IMR-90 (cell line): ENCODE results near the gene DCUN1D3. TPM values are rescaled to one million over a fixed set of nuclear protein-coding genes. Genes with fewer than 3 reads are reported as not detected.
"Not testable (repeated sequence)": the region's sequence is repeated elsewhere in the genome, so short reads cannot be mapped to it uniquely, and the experiment has no call there.

Source experiments
- ATAC-seq: fragments of 200-7000 bp; cut with Tn5 transposase; 2 replicates; pipeline ENCODE4 v1.9.1; 2020; ENCODE audit warnings: low read depth, mild to moderate bottlenecking, moderate library complexity
- BruUV-seq: library from RNA; stranded (reverse); fragments of 400-500 nt; replicated peaks from 2 replicates; lab custom pipeline; 2021; lab: Mats Ljungman, UMichigan
- CTCF ChIA-PET: fragments of 300-600 bp; formaldehyde crosslinking; extraction: SDS; loops from one replicate; lab custom pipeline; 2021; ENCODE audit warnings: antibody characterized with exemption; lab: Yijun Ruan, JAX
- POLR2A ChIA-PET: fragments of 300-600 bp; sonication (Branson Sonifier 250); formaldehyde crosslinking; loops from one replicate; lab custom pipeline; 2022; ENCODE audit warnings: antibody characterized with exemption; ENCODE audit not compliant: unreplicated experiment; lab: Charles Lee
- DNase-seq: peaks from one replicate; pipeline ENCODE4 v3.0.0; 2013
- H2AFZ ChIP-seq: replicated peaks from 2 replicates; pipeline ENCODE3; 2013; ENCODE audit warnings: low read length, mild to moderate bottlenecking; ENCODE audit not compliant: poor library complexity
- H2AK5ac ChIP-seq: 2 replicates; pipeline ENCODE4 v1.6.1; 2013; ENCODE audit warnings: low read depth, low read length, inconsistent platforms
- H2AK9ac ChIP-seq: replicated peaks from 2 replicates; pipeline ENCODE3; 2013; ENCODE audit warnings: mild to moderate bottlenecking, low read depth, low read length, moderate library complexity; ENCODE audit not compliant: poor library complexity
- H2BK120ac ChIP-seq: 2 replicates; pipeline ENCODE4 v1.6.1; 2013; ENCODE audit warnings: low read depth, low read length, inconsistent platforms
- H2BK15ac ChIP-seq: 3 replicates; pipeline ENCODE4 v1.6.1; 2013; ENCODE audit warnings: low read depth, low read length, inconsistent platforms
- H2BK20ac ChIP-seq: 2 replicates; pipeline ENCODE4 v1.6.1; 2013; ENCODE audit warnings: low read depth, mild to moderate bottlenecking, inconsistent platforms, low read length, moderate library complexity
- H2BK5ac ChIP-seq: 2 replicates; pipeline ENCODE4 v1.6.1; 2013; ENCODE audit warnings: mild to moderate bottlenecking, low read depth, low read length, inconsistent platforms; ENCODE audit not compliant: poor library complexity, severe bottlenecking
- H3K14ac ChIP-seq: replicated peaks from 2 replicates; pipeline ENCODE4 v1.6.1; 2013; ENCODE audit warnings: low read depth, low read length, inconsistent platforms
- H3K18ac ChIP-seq: 2 replicates; pipeline ENCODE4 v1.6.1; 2013; ENCODE audit warnings: low read depth, low read length, control low read depth
- H3K23ac ChIP-seq: 2 replicates; pipeline ENCODE4 v1.6.1; 2013; ENCODE audit warnings: low read depth, low read length, inconsistent platforms
- H3K27ac ChIP-seq: 2 replicates; pipeline ENCODE4 v1.5.1; 2013; ENCODE audit warnings: mild to moderate bottlenecking, control low read depth, low read length; ENCODE audit not compliant: insufficient read depth
- H3K27me3 ChIP-seq: 2 replicates; pipeline ENCODE4 v1.6.1; 2013; ENCODE audit warnings: low read length; ENCODE audit not compliant: control insufficient read depth, insufficient read depth
- H3K36me3 ChIP-seq: 2 replicates; pipeline ENCODE4 v1.6.1; 2013; ENCODE audit warnings: low read length, mixed read lengths; ENCODE audit not compliant: control insufficient read depth, insufficient read depth
- H3K4ac ChIP-seq: 2 replicates; pipeline ENCODE4 v1.6.1; 2013; ENCODE audit warnings: low read depth, low read length, inconsistent platforms
- H3K4me1 ChIP-seq: 2 replicates; pipeline ENCODE4 v1.6.1; 2013; ENCODE audit warnings: low read length, mixed read lengths; ENCODE audit not compliant: control insufficient read depth, insufficient read depth
- H3K4me2 ChIP-seq: 2 replicates; pipeline ENCODE4 v1.6.1; 2013; ENCODE audit warnings: low read depth, mild to moderate bottlenecking, control low read depth, low read length, moderate library complexity
- H3K4me3 ChIP-seq: 2 replicates; pipeline ENCODE4 v1.5.1; 2013; ENCODE audit warnings: low read depth, mild to moderate bottlenecking, control low read depth, low read length, moderate library complexity; ENCODE audit not compliant: insufficient read depth
- H3K56ac ChIP-seq: 2 replicates; pipeline ENCODE4 v1.6.1; 2013; ENCODE audit warnings: low read length, inconsistent platforms; ENCODE audit not compliant: insufficient read depth; ENCODE audit errors: extremely low read depth
- H3K79me1 ChIP-seq, 2 experiments: 2 replicates each; pipeline ENCODE4 v1.6.1; 2013; ENCODE audit warnings: low read length in 2 of 2, inconsistent platforms in 1 of 2, low read depth in 1 of 2
- H3K9ac ChIP-seq: 2 replicates; pipeline ENCODE4 v1.6.1; 2013; ENCODE audit warnings: low read depth, low read length, control low read depth
- H3K9me1 ChIP-seq: 2 replicates; pipeline ENCODE4 v1.6.1; 2013; ENCODE audit warnings: low read length, inconsistent platforms; ENCODE audit not compliant: insufficient read depth
- H3K9me3 ChIP-seq: 2 replicates; pipeline ENCODE4 v1.6.1; 2013; ENCODE audit warnings: low read length; ENCODE audit not compliant: control insufficient read depth, insufficient read depth
- H4K20me1 ChIP-seq: 2 replicates; pipeline ENCODE4 v1.6.1; 2013; ENCODE audit warnings: low read length, inconsistent platforms; ENCODE audit not compliant: insufficient read depth
- H4K5ac ChIP-seq: 2 replicates; pipeline ENCODE4 v1.6.1; 2013; ENCODE audit warnings: mild to moderate bottlenecking, low read depth, low read length, control low read depth
- H4K8ac ChIP-seq, 2 experiments: 2 replicates each; pipeline ENCODE4 v1.6.1; 2013; ENCODE audit warnings: low read depth in 2 of 2, low read length in 2 of 2, control low read depth in 1 of 2, inconsistent platforms in 1 of 2
- H4K91ac ChIP-seq: 2 replicates; pipeline ENCODE4 v1.6.1; 2013; ENCODE audit warnings: low read depth, low read length, inconsistent platforms; ENCODE audit not compliant: insufficient read depth
- WGBS, 2 experiments: methylation state at CpG; one replicate each; pipeline versions ENCODE4 v1.1.5 to v1.1.7; 2013; ENCODE audit warnings: missing lambda C conversion rate in 2 of 2; ENCODE audit not compliant: insufficient read length in 1 of 2; ENCODE audit errors: extremely low coverage in 2 of 2; 5-methylcytosine and 5-hydroxymethylcytosine counted together
- dilution Hi-C: fragments of 300-500 bp; cut with HindIII; formaldehyde crosslinking; loops from one replicate; pipeline ENCODE4 v1.14.3; 2018; ENCODE audit warnings: low sequenced_read_pairs; ENCODE audit not compliant: unreplicated experiment
- in situ Hi-C: fragments of 300-500 bp; cut with MboI; formaldehyde crosslinking; loops from 3 replicates; pipeline ENCODE4 v1.14.3; 2019; ENCODE audit warnings: low sequenced_read_pairs, inconsistent platforms, mixed read lengths
- intact Hi-C: fragments of 100-400 bp; cut with micrococcal nuclease; formaldehyde crosslinking; loops from 2 replicates; pipeline ENCODE4 v1.10.0; 2022
- polyA plus RNA-seq, 3 experiments: library from polyadenylated mRNA; depleted of rRNA; stranded (reverse); fragments of >200 nt; gene quantifications; 2 replicates each; pipeline ENCODE4 v1.2.3, GENCODE V29; 2012; ENCODE audit warnings: low replicate concordance in 1 of 3
- total RNA-seq: library from RNA; depleted of rRNA; stranded (reverse); fragments of >200 nt; gene quantifications from 2 replicates; pipeline ENCODE4 v1.2.3, GENCODE V29; 2012

DCUN1D3 gene
- total and polyA plus RNA-seq, 2 of the 4 experiments (the other 2 are of a cell fraction) = 8.1 to 42.3 TPM

GRCh38 chr16:20929676-20930364 lies 29.7 kb upstream of the DCUN1D3 start:
- POLR2A ChIA-PET = not testable (repeated sequence)

More at GRCh38 chr16:20929676-20930364, 29.7 kb upstream of the DCUN1D3 start:
- H2AK5ac ChIP-seq, H3K18ac ChIP-seq, H2BK120ac ChIP-seq, H3K9me3 ChIP-seq, dilution Hi-C loops, H3K27ac ChIP-seq, H2BK20ac ChIP-seq, H3K4me3 ChIP-seq, H3K4me1 ChIP-seq, H4K20me1 ChIP-seq, H3K36me3 ChIP-seq, H3K9ac ChIP-seq, H2BK15ac ChIP-seq, H3K14ac ChIP-seq, H3K56ac ChIP-seq, H2BK5ac ChIP-seq, H3K4ac ChIP-seq, ATAC-seq, intact Hi-C loops, H3K4me2 ChIP-seq, H3K9me1 ChIP-seq, H3K79me1 ChIP-seq, H4K91ac ChIP-seq, H4K8ac ChIP-seq, BruUV-seq, H4K5ac ChIP-seq, H3K27me3 ChIP-seq, H2AK9ac ChIP-seq, H2AFZ ChIP-seq, H3K23ac ChIP-seq, in situ Hi-C loops, DNase-seq, CTCF ChIA-PET: not testable (repeated sequence)
- WGBS, 2 experiments = no CpG with 5 or more reads among the region's 10 CpGs
